ENCODE measurements around the gene REELD1.

The REELD1 gene

GRCh38 chr4:146229406-146229805, 15.1 kb downstream of the REELD1 start:
- in situ Hi-C loops (cut with HindIII; ENCODE audit: low pct_ligation_motif_present, low sequenced_read_pairs): no loop called here
- H3K4me3 ChIP-seq (ENCODE audit: low read depth, low read length): no peak overlapping the region
- no peaks in the 10 kb centered on the region for H3K27me3 ChIP-seq (replicated peaks)
- no peaks in the 10 kb centered on the region for H3K36me3 ChIP-seq (replicated peaks)
- TF ChIP-seq CTCF (IDR thresholded peaks at IDR 0.05; ENCODE audit: low read depth, low read length, missing control alignments): no peak
- no peak overlapping the region for H3K27ac ChIP-seq
- no peak for DNase-seq

- in situ Hi-C loops (cut with HindIII; ENCODE audit: low pct_ligation_motif_present, low sequenced_read_pairs): no loop called here
- H3K27me3 ChIP-seq (replicated peaks): no peaks in the 10 kb centered on the region
- no peak overlapping the region for H3K27ac ChIP-seq
- no peak overlapping the region for H3K4me3 ChIP-seq (ENCODE audit: low read depth, low read length)
- no peak for TF ChIP-seq CTCF (IDR thresholded peaks at IDR 0.05; ENCODE audit: low read depth, low read length, missing control alignments)
- no peaks in the 10 kb centered on the region for H3K36me3 ChIP-seq (replicated peaks)
- no peak for DNase-seq
Measured at GRCh38 chr4:146232131-146232722, 17.9 kb downstream of the REELD1 start.

GRCh38 chr4:146235654-146236177, 21.4 kb downstream of the REELD1 start:
- peak; percentile 19 for DNase-seq
- in situ Hi-C loops (cut with HindIII; ENCODE audit: low pct_ligation_motif_present, low sequenced_read_pairs): no loop called here
- Histone ChIP-seq H3K27ac (no peak overlapping the region), H3K4me3 (ENCODE audit: low read depth, low read length) (no peak overlapping the region), H3K36me3 (replicated peaks) (no peaks in the 10 kb centered on the region), H3K27me3 (replicated peaks) (no peaks in the 10 kb centered on the region)
- TF ChIP-seq CTCF (IDR thresholded peaks at IDR 0.05; ENCODE audit: low read depth, low read length, missing control alignments): no peak

GRCh38 chr4:146236216-146236615, 21.9 kb downstream of the REELD1 start:
- no peaks in the 10 kb centered on the region for H3K27me3 ChIP-seq (replicated peaks)
- H3K27ac ChIP-seq: no peak overlapping the region
- no peak for DNase-seq
- in situ Hi-C loops (cut with HindIII; ENCODE audit: low pct_ligation_motif_present, low sequenced_read_pairs): no loop called here
- no peaks in the 10 kb centered on the region for H3K36me3 ChIP-seq (replicated peaks)
- no peak for TF ChIP-seq CTCF (IDR thresholded peaks at IDR 0.05; ENCODE audit: low read depth, low read length, missing control alignments)
- no peak overlapping the region for H3K4me3 ChIP-seq (ENCODE audit: low read depth, low read length)

- Histone ChIP-seq H3K4me3 (ENCODE audit: low read depth, low read length) (no peak overlapping the region), H3K36me3 (replicated peaks) (no peaks in the 10 kb centered on the region), H3K27ac (no peak overlapping the region), H3K27me3 (replicated peaks) (no peaks in the 10 kb centered on the region)
- in situ Hi-C loops (cut with HindIII; ENCODE audit: low pct_ligation_motif_present, low sequenced_read_pairs): no loop called here
- TF ChIP-seq CTCF (IDR thresholded peaks at IDR 0.05; ENCODE audit: low read depth, low read length, missing control alignments): no peak
- no peak for DNase-seq
Measured at GRCh38 chr4:146237092-146237491, 22.8 kb downstream of the REELD1 start.

GRCh38 chr4:146238107-146238506, 23.8 kb downstream of the REELD1 start:
- in situ Hi-C loops (cut with HindIII; ENCODE audit: low pct_ligation_motif_present, low sequenced_read_pairs): no loop called here
- no peaks in the 10 kb centered on the region for H3K36me3 ChIP-seq (replicated peaks)
- no peak for DNase-seq
- no peak for TF ChIP-seq CTCF (IDR thresholded peaks at IDR 0.05; ENCODE audit: low read depth, low read length, missing control alignments)
- no peaks in the 10 kb centered on the region for H3K27me3 ChIP-seq (replicated peaks)
- H3K4me3 ChIP-seq (ENCODE audit: low read depth, low read length): no peak overlapping the region
- no peak overlapping the region for H3K27ac ChIP-seq

Measured in brain microvascular endothelial cell (primary cell).